Uterus (tissue), 4 donors: ENCODE measurements around the gene F2RL2. TPM values are rescaled to one million over a fixed set of nuclear protein-coding genes. Genes with fewer than 3 reads are reported as not detected.

ENCODE experiments used
- DNase-seq, 2 donors: peaks; one replicate each; pipeline ENCODE4 v3.0.0-alpha.2; 2019 to 2020
- H3K27ac ChIP-seq, 2 donors: fragments of 200-600 bp; sonication (generic); 1 replicate in 1 of 2; 2 replicates in 1 of 2; pipeline ENCODE4 v1.5.1; 2016 to 2018
- H3K27me3 ChIP-seq, 2 donors: fragments of 200-600 bp; sonication (generic); one replicate each; pipeline ENCODE4 v1.5.1; 2018 to 2019; ENCODE audit warnings: control low read depth in 1 of 2
- H3K36me3 ChIP-seq, 2 donors: fragments of 200-600 bp; sonication (generic); one replicate each; pipeline ENCODE4 v1.5.1; 2019; ENCODE audit warnings: control low read depth in 1 of 2
- H3K4me1 ChIP-seq, 2 donors: fragments of 200-600 bp; sonication (generic); one replicate each; pipeline ENCODE4 v1.5.1; 2018 to 2019; ENCODE audit warnings: control low read depth in 1 of 2
- H3K4me3 ChIP-seq, 2 donors: fragments of 200-600 bp; sonication (generic); 1 replicate in 1 of 2; 2 replicates in 1 of 2; pipeline ENCODE4 v1.5.1; 2018 to 2019; ENCODE audit warnings: mild to moderate bottlenecking in 1 of 2
- H3K9me3 ChIP-seq, 2 donors: fragments of 200-600 bp; sonication (generic); one replicate each; pipeline ENCODE4 v1.5.1; 2019; ENCODE audit warnings: control low read depth in 1 of 2
- POLR2A ChIP-seq, 2 donors: fragments of 450-650 bp; IDR thresholded peaks; one replicate each; pipeline ENCODE4 v1.6.1; 2016; ENCODE audit warnings: antibody characterized with exemption in 2 of 2, mild to moderate bottlenecking in 1 of 2, moderate library complexity in 1 of 2
- intact Hi-C: fragments of 100-400 bp; cut with DNase I; formaldehyde crosslinking; loops from one replicate; pipeline ENCODE4 v1.15.1; 2023; ENCODE audit warnings: low total_unique reads
- total RNA-seq, 4 donors: library from RNA; depleted of rRNA in 3 of 4; stranded (reverse); fragments of >200 nt in 3 of 4; gene quantifications; one replicate each; pipeline versions ENCODE4 v1.1.0 to v1.2.4, GENCODE V29; 2014 to 2023
- TF ChIP-seq, protein P1 (sequence below), 4 experiments: fragments of 200-600 bp in 2 of 4; fragments of 450-650 bp in 2 of 4; sonication (generic) in 2 of 4; IDR thresholded peaks; one replicate each; pipeline ENCODE4 v1.5.1; 2016 to 2019; ENCODE audit warnings: antibody characterized with exemption in 4 of 4, mild to moderate bottlenecking in 2 of 4, moderate library complexity in 1 of 4
- donor health status: DM: yes; HTN: yes; CAD: no.

F2RL2 gene
- total RNA-seq, 4 donors from 2014 or later = 0.26 to 1.5 (median 1.2) TPM

DNA sequence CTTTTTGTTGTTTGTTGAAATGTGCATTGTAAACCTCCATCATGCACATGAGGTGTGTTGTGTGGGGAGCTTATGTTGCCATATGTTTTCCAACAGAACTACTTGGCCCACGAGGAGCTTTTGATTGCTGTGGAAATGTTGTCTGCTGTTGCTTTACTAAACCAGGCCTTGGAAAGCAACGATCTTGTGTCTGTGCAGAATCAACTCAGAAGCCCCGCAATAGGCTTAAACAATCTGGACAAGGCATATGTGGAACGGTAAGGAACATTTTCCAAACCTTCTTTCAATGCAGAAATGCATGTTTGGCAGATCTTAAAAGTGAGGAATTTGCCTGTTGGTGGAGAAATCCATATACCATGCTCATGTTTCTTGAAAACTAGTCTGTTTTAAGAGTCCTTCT is 22.5 kb downstream of the F2RL2 start:
- H3K27ac ChIP-seq = no peak overlapping the region
- no peak for TF ChIP-seq POLR2A (IDR thresholded peaks at IDR 0.05)
- TF ChIP-seq, protein P1, sequence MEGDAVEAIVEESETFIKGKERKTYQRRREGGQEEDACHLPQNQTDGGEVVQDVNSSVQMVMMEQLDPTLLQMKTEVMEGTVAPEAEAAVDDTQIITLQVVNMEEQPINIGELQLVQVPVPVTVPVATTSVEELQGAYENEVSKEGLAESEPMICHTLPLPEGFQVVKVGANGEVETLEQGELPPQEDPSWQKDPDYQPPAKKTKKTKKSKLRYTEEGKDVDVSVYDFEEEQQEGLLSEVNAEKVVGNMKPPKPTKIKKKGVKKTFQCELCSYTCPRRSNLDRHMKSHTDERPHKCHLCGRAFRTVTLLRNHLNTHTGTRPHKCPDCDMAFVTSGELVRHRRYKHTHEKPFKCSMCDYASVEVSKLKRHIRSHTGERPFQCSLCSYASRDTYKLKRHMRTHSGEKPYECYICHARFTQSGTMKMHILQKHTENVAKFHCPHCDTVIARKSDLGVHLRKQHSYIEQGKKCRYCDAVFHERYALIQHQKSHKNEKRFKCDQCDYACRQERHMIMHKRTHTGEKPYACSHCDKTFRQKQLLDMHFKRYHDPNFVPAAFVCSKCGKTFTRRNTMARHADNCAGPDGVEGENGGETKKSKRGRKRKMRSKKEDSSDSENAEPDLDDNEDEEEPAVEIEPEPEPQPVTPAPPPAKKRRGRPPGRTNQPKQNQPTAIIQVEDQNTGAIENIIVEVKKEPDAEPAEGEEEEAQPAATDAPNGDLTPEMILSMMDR (IDR thresholded peaks at IDR 0.05) = no peak
- intact Hi-C loops = no loop called here
- DNase-seq = no peak
- no peaks in the 10 kb centered on the region for H3K27me3 ChIP-seq
- H3K36me3 ChIP-seq = no peaks in the 10 kb centered on the region
- H3K9me3 ChIP-seq = no peaks in the 10 kb centered on the region
- H3K4me1 ChIP-seq = no peaks in the 10 kb centered on the region
- no peak overlapping the region for H3K4me3 ChIP-seq

DNA sequence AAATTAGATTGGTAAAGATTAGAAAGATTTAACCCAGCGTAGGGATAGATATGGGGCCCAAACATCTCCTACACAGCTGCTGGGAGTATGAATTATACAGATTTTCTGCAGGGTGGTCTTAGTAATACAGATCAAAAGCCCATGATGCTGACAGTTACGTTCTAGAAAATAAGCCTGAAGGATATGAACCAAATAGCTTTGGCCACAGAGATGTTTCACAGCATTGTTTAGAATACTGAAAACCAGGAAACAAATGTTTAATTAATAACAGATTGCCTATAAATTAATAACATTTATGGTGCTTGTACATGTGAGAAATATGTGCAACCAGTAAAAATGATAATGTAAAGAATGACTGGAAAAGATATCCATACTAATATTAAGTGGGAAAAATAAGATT is 24.7 kb downstream of the F2RL2 start:
- H3K36me3 ChIP-seq = no peaks in the 10 kb centered on the region
- H3K27me3 ChIP-seq = no peaks in the 10 kb centered on the region
- H3K4me1 ChIP-seq = no peaks in the 10 kb centered on the region
- intact Hi-C loops = no loop called here
- H3K27ac ChIP-seq = no peak overlapping the region
- H3K4me3 ChIP-seq = no peak overlapping the region
- H3K9me3 ChIP-seq = no peaks in the 10 kb centered on the region
- TF ChIP-seq, protein P1 (IDR thresholded peaks at IDR 0.05) = no peak
- no peak for TF ChIP-seq POLR2A (IDR thresholded peaks at IDR 0.05)
- no peak for DNase-seq

DNA sequence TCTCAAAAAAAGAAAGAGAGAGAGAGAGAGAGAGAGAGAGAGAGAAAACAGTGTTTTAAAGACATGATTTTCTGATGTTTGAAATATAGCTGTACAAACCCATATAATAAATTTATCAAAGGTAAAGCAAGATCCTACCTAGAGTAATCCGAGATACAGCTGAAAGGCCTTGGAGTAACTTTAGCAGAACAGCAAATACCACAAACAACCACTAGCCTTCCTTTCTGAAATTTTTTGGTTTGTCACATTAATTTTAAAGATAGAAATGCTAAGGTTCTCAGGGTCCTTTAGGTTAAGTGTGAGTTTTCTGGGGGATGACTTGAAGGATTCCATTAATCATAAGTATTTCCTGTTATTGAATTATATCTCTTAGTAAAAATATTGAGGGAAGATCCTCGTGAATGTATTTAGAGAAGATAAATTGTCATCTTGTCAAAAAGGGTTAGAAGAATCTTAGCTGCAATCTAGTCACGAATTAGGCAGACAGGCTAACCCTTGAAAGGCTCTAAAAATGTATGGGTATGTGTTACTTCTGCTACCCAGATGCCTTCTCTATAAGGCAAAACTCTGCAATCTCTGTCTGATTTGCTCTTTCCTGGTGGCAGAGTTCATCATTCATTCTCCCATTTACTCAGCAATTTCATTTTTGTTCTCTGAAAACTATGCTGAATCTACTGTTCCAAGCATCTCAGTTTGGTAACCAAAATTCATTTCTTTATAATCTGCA is 27.3 kb downstream of the F2RL2 start:
- DNase-seq = no peak
- Histone ChIP-seq H3K4me3 (no peak overlapping the region), H3K36me3 (no peaks in the 10 kb centered on the region), H3K9me3 (no peaks in the 10 kb centered on the region), H3K4me1 (no peaks in the 10 kb centered on the region), H3K27ac (no peak overlapping the region), H3K27me3 (no peaks in the 10 kb centered on the region)
- intact Hi-C loops = no loop called here
- TF ChIP-seq POLR2A (IDR thresholded peaks at IDR 0.05) = no peak
- TF ChIP-seq, protein P1 (IDR thresholded peaks at IDR 0.05) = no peak

DNA sequence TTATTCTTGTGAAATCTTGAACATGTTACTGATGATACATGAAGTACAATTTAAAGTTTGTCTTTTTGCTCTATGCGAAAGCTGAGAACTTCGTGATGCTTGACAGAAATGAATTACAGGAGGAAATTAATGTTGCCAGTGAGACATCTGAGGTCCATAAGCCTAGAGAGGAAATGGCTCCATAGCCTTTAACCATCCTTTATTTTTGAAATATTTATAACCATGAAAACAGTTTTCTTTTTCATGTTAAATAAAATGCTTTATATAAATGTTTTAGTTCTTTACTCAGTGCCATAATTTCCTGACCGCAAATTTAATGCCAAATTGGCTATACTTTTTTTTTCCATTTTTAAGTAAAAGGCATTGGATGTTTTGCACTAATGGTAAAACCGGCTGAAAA is 29.1 kb downstream of the F2RL2 start:
- H3K27ac ChIP-seq = no peak overlapping the region
- H3K27me3 ChIP-seq = no peaks in the 10 kb centered on the region
- H3K4me1 ChIP-seq = no peaks in the 10 kb centered on the region
- no peak for DNase-seq
- intact Hi-C loops = no loop called here
- H3K36me3 ChIP-seq = no peaks in the 10 kb centered on the region
- TF ChIP-seq POLR2A (IDR thresholded peaks at IDR 0.05) = no peak
- TF ChIP-seq, protein P1 (IDR thresholded peaks at IDR 0.05) = no peak
- no peak overlapping the region for H3K4me3 ChIP-seq
- H3K9me3 ChIP-seq = no peaks in the 10 kb centered on the region

DNA sequence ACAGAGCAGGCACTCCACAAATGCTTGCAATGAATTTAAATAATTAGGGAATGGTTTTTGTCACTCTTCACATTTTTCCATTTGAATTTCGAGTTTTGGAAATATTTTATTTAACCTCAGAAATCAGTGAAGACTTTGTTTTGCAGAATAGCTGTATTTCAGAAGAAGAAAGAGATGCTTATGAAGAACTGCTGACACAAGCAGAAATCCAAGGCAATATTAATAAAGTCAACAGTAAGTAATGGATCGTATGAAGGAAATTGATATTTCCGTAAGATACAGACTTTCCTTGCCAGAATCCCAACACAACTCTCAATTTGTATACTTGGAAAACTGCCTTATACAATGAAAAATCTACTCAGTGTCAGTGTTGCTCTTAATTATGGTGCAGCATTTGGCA is 30.5 kb downstream of the F2RL2 start:
- Histone ChIP-seq H3K4me3 (no peak overlapping the region), H3K27me3 (no peaks in the 10 kb centered on the region), H3K36me3 (no peaks in the 10 kb centered on the region), H3K27ac (no peak overlapping the region), H3K9me3 (no peaks in the 10 kb centered on the region), H3K4me1 (no peaks in the 10 kb centered on the region)
- no peak for DNase-seq
- intact Hi-C loops = no loop called here
- TF ChIP-seq POLR2A (IDR thresholded peaks at IDR 0.05) = no peak
- TF ChIP-seq, protein P1 (IDR thresholded peaks at IDR 0.05) = no peak
